K562 (cell line): ENCODE data around the gene ATP8B4. TPM values are rescaled to one million over a fixed set of nuclear protein-coding genes. Genes with fewer than 3 reads are reported as not detected.

ENCODE experiments used
- ATAC-seq: fragments of 200-7000 bp; cut with Tn5 transposase; 3 replicates; pipeline ENCODE4 v1.9.1; 2020; ENCODE audit warnings: moderate library complexity
- BruUV-seq: library from RNA; stranded (reverse); fragments of 400-500 nt; replicated peaks from 2 replicates; lab custom pipeline; 2021; lab: Mats Ljungman, UMichigan
- CTCF ChIA-PET: fragments of 300-600 bp; formaldehyde crosslinking; extraction: SDS; loops from one replicate; lab custom pipeline; 2021; ENCODE audit warnings: low intra/inter-chr PET ratio; lab: Yijun Ruan, JAX
- POLR2A ChIA-PET: fragments of 300-600, 350-650 bp; sonication (Branson Sonifier 250); formaldehyde crosslinking; extraction: SDS; loops from one replicate; lab custom pipeline; 2021; ENCODE audit warnings: antibody characterized with exemption, inconsistent platforms; lab: Yijun Ruan, JAX
- DNase-seq, 4 experiments: peaks; one replicate each; pipeline versions ENCODE4 v3.0.0 to v3.0.0-alpha.2; 2011 to 2018; ENCODE audit warnings: low spot score in 3 of 4, mixed read lengths in 3 of 4; ENCODE audit errors: extremely low read depth in 1 of 4
- FAIRE-seq: peaks from 2 replicates; lab custom pipeline; 2011; peaks lifted over from hg19 to GRCh38; lab: Jason Lieb, UNC
- H2AFZ ChIP-seq: 2 replicates; pipeline ENCODE4 v1.6.0; 2011; ENCODE audit warnings: low read depth, low read length, control low read depth, inconsistent platforms
- H3K27ac ChIP-seq: fragments of 200-600 bp; 3 replicates; pipeline ENCODE4 v1.8.0; 2011; ENCODE audit warnings: low read depth, mild to moderate bottlenecking, control low read depth, inconsistent platforms, low read length, moderate library complexity, mixed read lengths; ENCODE audit errors: extremely low read depth
- H3K27me3 ChIP-seq, 2 experiments: fragments of 300-600 bp in 1 of 2; 2 replicates in 1 of 2; 3 replicates in 1 of 2; pipeline versions ENCODE4 v1.6.0 to v1.8.0; 2011; ENCODE audit warnings: inconsistent platforms in 2 of 2, low read length in 2 of 2, mild to moderate bottlenecking in 1 of 2, mixed read lengths in 1 of 2, moderate library complexity in 1 of 2; ENCODE audit not compliant: control insufficient read depth in 2 of 2, insufficient read depth in 2 of 2
- H3K36me3 ChIP-seq: fragments of 300-600 bp; 3 replicates; pipeline ENCODE4 v1.8.0; 2011; ENCODE audit warnings: mild to moderate bottlenecking, low read length, inconsistent platforms; ENCODE audit not compliant: control insufficient read depth, insufficient read depth
- H3K4me1 ChIP-seq, 2 experiments: fragments of 200-600 bp in 1 of 2; replicated peaks in 1 of 2; 2 replicates in 1 of 2; 3 replicates in 1 of 2; pipeline versions ENCODE4 v1.5.1 to v1.8.0; 2011; ENCODE audit warnings: inconsistent platforms in 2 of 2, low read length in 2 of 2, mild to moderate bottlenecking in 1 of 2, mixed read lengths in 1 of 2, moderate library complexity in 1 of 2; ENCODE audit not compliant: control insufficient read depth in 2 of 2, insufficient read depth in 2 of 2
- H3K4me2 ChIP-seq: 2 replicates; pipeline ENCODE4 v1.6.1; 2011; ENCODE audit warnings: low read length, control low read depth, inconsistent platforms, mixed read lengths; ENCODE audit not compliant: insufficient read depth
- H3K4me3 ChIP-seq: fragments of 200-600 bp; sonication (generic), shearing (Covaris generic); 2 replicates; pipeline ENCODE4 v1.5.1; 2016; ENCODE audit warnings: control low read depth, inconsistent platforms
- H3K79me2 ChIP-seq: fragments of 200-600 bp; 3 replicates; pipeline ENCODE4 v1.8.0; 2011; ENCODE audit warnings: low read length, inconsistent platforms; ENCODE audit not compliant: control insufficient read depth, insufficient read depth
- H3K9ac ChIP-seq, 2 experiments: 2 replicates each; pipeline versions ENCODE4 v1.6.0 to v1.6.1; 2011; ENCODE audit warnings: low read depth in 2 of 2, low read length in 2 of 2, control low read depth in 1 of 2, inconsistent platforms in 1 of 2, mild to moderate bottlenecking in 1 of 2, mixed read lengths in 1 of 2; ENCODE audit not compliant: insufficient read depth in 1 of 2
- H3K9me1 ChIP-seq: one replicate; pipeline ENCODE4 v1.6.0; 2011; ENCODE audit warnings: inconsistent platforms, mild to moderate bottlenecking, low read length, moderate library complexity; ENCODE audit not compliant: control insufficient read depth, insufficient read depth
- H3K9me3 ChIP-seq: replicated peaks from 2 replicates; pipeline ENCODE4 v1.5.1; 2011; ENCODE audit warnings: low read depth, low read length, inconsistent platforms; ENCODE audit not compliant: control insufficient read depth, insufficient read depth
- H4K20me1 ChIP-seq: replicated peaks from 2 replicates; pipeline ENCODE4 v1.6.1; 2011; ENCODE audit warnings: low read length, inconsistent platforms, mixed read lengths; ENCODE audit not compliant: control insufficient read depth, insufficient read depth
- BCL6 ChIP-seq: fragments of 250-450 bp; sonication (Bioruptor Pico); IDR thresholded peaks from 2 replicates; pipeline ENCODE4 v1.4.0; 2020
- EGR1 ChIP-seq: fragments of 450-650 bp; conservative IDR thresholded peaks from 2 replicates; pipeline ENCODE4 v1.6.1; 2017; ENCODE audit warnings: mild to moderate bottlenecking
- OTX1 ChIP-seq: fragments of 450-650 bp; formaldehyde crosslinking; IDR thresholded peaks from 2 replicates; pipeline ENCODE4 v1.4.0; 2022; ENCODE audit warnings: mild to moderate bottlenecking
- POLR2G ChIP-seq: fragments of 200-400 bp; formaldehyde crosslinking; IDR thresholded peaks from 2 replicates; pipeline ENCODE4 v1.6.1; 2017; ENCODE audit warnings: low read depth, mild to moderate bottlenecking, antibody characterized with exemption, low read length, moderate library complexity
- RBM34 ChIP-seq: fragments of 200-400 bp; formaldehyde crosslinking; IDR thresholded peaks from 2 replicates; pipeline ENCODE4 v1.6.1; 2018; ENCODE audit warnings: low read length, borderline replicate concordance; ENCODE audit not compliant: insufficient read depth
- ZBTB26 ChIP-seq: fragments of 450-650 bp; formaldehyde crosslinking; IDR thresholded peaks from 2 replicates; pipeline ENCODE4 v1.4.0; 2022; ENCODE audit warnings: missing genetic modification characterization
- ZFP1 ChIP-seq: fragments of 450-650 bp; formaldehyde crosslinking; IDR thresholded peaks from 2 replicates; pipeline ENCODE4 v1.4.0; 2020; ENCODE audit warnings: mild to moderate bottlenecking, mixed read lengths
- ZNF3 ChIP-seq: fragments of 250-450 bp; sonication (Bioruptor Pico); IDR thresholded peaks from 2 replicates; pipeline ENCODE4 v1.5.0; 2021; ENCODE audit warnings: mild to moderate bottlenecking, moderate library complexity
- ZNF707 ChIP-seq: fragments of 250-450 bp; sonication (Bioruptor Pico); conservative IDR thresholded peaks from 2 replicates; pipeline ENCODE4 v1.8.0; 2022; ENCODE audit warnings: inconsistent platforms, mild to moderate bottlenecking, moderate library complexity
- WGBS: fragments of 100-300 bp; shearing (Covaris generic); methylation state at CpG from one replicate; pipeline ENCODE4 v1.1.6; 2016; ENCODE audit warnings: low coverage, mixed read lengths; ENCODE audit not compliant: insufficient coverage; ENCODE audit errors: missing lambda C conversion rate; 5-methylcytosine and 5-hydroxymethylcytosine counted together
- in situ Hi-C: fragments of 300-500 bp; cut with MboI; formaldehyde crosslinking; loops from 4 replicates; pipeline ENCODE4 v1.15.0; 2018; ENCODE audit warnings: inconsistent platforms, mixed read lengths
- intact Hi-C: fragments of 100-400 bp; cut with micrococcal nuclease; formaldehyde crosslinking; loops from 2 replicates; pipeline ENCODE4 v1.14.2; 2022
- polyA plus RNA-seq, 8 experiments: library from polyadenylated mRNA; depleted of rRNA in 4 of 8; stranded (reverse) in 5 of 8; unstranded in 3 of 8; fragments of >200 nt; fragmentation: Nextera tagmentation in 2 of 8; fragmentation: Illumina TruSeq in 1 of 8; extraction: Ambion mirVana in 2 of 8; extraction: Trizol in 1 of 8; gene quantifications; 2 replicates each; pipeline versions ENCODE4 v1.2.1 to v1.2.3, GENCODE V29; 2011 to 2014; ENCODE audit warnings: inconsistent platforms in 1 of 8, missing spikeins in 1 of 8
- total RNA-seq, 7 experiments: library from RNA; depleted of rRNA in 6 of 7; stranded (reverse); fragments of >200 nt in 6 of 7; fragmentation: Illumina TruSeq in 2 of 7; extraction: Trizol in 2 of 7; gene quantifications; 2 replicates each; pipeline versions ENCODE4 v1.2.1 to v1.2.3, GENCODE V29; 2011 to 2021; ENCODE audit warnings: low replicate concordance in 1 of 7

The ATP8B4 gene
- total and polyA plus RNA-seq, 9 of the 15 experiments (the other 6 are each of a cell fraction or from before 2014, with no cell fraction given): 0.14 to 2.5 (median 0.44) TPM

GRCh38 chr15:49986326-49986725 is 132.7 kb downstream of the ATP8B4 start:
- Histone ChIP-seq H3K9me1 (no peaks in the 10 kb centered on the region), H3K27me3 (no peaks in the 10 kb centered on the region; a peak in 1 of 5 replicates), H2AFZ (no peak overlapping the region), H3K79me2 (no peaks in the 10 kb centered on the region), H3K4me3 (no peak overlapping the region), H3K4me2 (no peak overlapping the region), H3K4me1 (no peaks in the 10 kb centered on the region; a peak in 1 of 5 replicates), H3K9ac (no peak overlapping the region), H3K9me3 (no peaks in the 10 kb centered on the region), H4K20me1 (no peaks in the 10 kb centered on the region), H3K36me3 (no peaks in the 10 kb centered on the region), H3K27ac (no peak overlapping the region)
- ChIA-PET POLR2A (no interaction called here), CTCF (no interaction called here)
- TF ChIP-seq BCL6 (no peak), EGR1 (no peak), ZFP1 (CRISPR knock-in tag) (no peak), OTX1 (no peak), POLR2G (no peak), ZBTB26 (CRISPR knock-in tag) (no peak), RBM34 (no peak), ZNF707 (CRISPR knock-in tag) (no peak), ZNF3 (CRISPR knock-in tag) (no peak)
- WGBS: 7% methylated on average over 3 of the region's 3 CpGs
- intact Hi-C loops (no loop called here), in situ Hi-C loops (no loop called here)
- no TSS peak for BruUV-seq
- no peak for DNase-seq
- FAIRE-seq: no peak
- no peak for ATAC-seq
